Natural killer cell (primary cell): ENCODE data around the gene HOATZ. TPM values are rescaled to one million over a fixed set of nuclear protein-coding genes. Genes with fewer than 3 reads are reported as not detected.

Source experiments
- ATAC-seq, 3 donors: fragments of 150-1000 bp in 2 of 3; fragments of 200-7000 bp in 1 of 3; cut with Tn5 transposase; 1 replicate in 1 of 3; 2 replicates in 2 of 3; pipeline ENCODE4 v1.10.0; 2021; ENCODE audit warnings: mild to moderate bottlenecking in 2 of 3, moderate library complexity in 2 of 3
- DNase-seq, 2 donors: peaks; one replicate each; pipeline versions ENCODE4 v3.0.0 to v3.0.0-alpha.2; 2013 to 2021; ENCODE audit warnings: mixed read lengths in 1 of 2
- H3K27ac ChIP-seq: one replicate; pipeline ENCODE4 v1.5.1; 2013; ENCODE audit warnings: mild to moderate bottlenecking, low read length
- H3K27me3 ChIP-seq: one replicate; pipeline ENCODE4 v1.6.1; 2013; ENCODE audit warnings: low read length; ENCODE audit not compliant: control insufficient read depth, insufficient read depth
- H3K36me3 ChIP-seq: one replicate; pipeline ENCODE4 v1.6.1; 2013; ENCODE audit warnings: low read length; ENCODE audit not compliant: control insufficient read depth, insufficient read depth
- H3K4me1 ChIP-seq: one replicate; pipeline ENCODE4 v1.6.1; 2013; ENCODE audit warnings: low read length; ENCODE audit not compliant: control insufficient read depth, insufficient read depth
- H3K4me3 ChIP-seq: one replicate; pipeline ENCODE4 v1.5.1; 2013; ENCODE audit warnings: low read length
- H3K9me3 ChIP-seq: one replicate; pipeline ENCODE4 v1.6.1; 2013; ENCODE audit warnings: low read length; ENCODE audit not compliant: control insufficient read depth, insufficient read depth
- H3K27ac Mint-ChIP-seq, 2 donors: one replicate each; pipeline ENCODE4 v1.8.0; 2022; ENCODE audit warnings: mild to moderate bottlenecking in 2 of 2, mixed read lengths in 2 of 2, moderate library complexity in 1 of 2
- H3K27me3 Mint-ChIP-seq, 2 donors: one replicate each; pipeline ENCODE4 v1.8.0; 2022; ENCODE audit warnings: low read depth in 2 of 2, mixed read lengths in 2 of 2
- H3K36me3 Mint-ChIP-seq: one replicate; pipeline ENCODE4 v1.8.0; 2022; ENCODE audit warnings: mixed read lengths
- H3K4me1 Mint-ChIP-seq, 2 donors: one replicate each; pipeline ENCODE4 v1.8.0; 2022; ENCODE audit warnings: mixed read lengths in 2 of 2
- H3K4me3 Mint-ChIP-seq: one replicate; pipeline ENCODE4 v1.8.0; 2022; ENCODE audit warnings: mild to moderate bottlenecking, moderate library complexity, mixed read lengths
- H3K9me3 Mint-ChIP-seq, 2 donors: one replicate each; pipeline ENCODE4 v1.8.0; 2022; ENCODE audit warnings: mixed read lengths in 2 of 2
- WGBS: methylation state at CpG from one replicate; pipeline ENCODE4 v1.1.7; 2013; ENCODE audit warnings: missing lambda C conversion rate; ENCODE audit not compliant: insufficient coverage; 5-methylcytosine and 5-hydroxymethylcytosine counted together
- intact Hi-C: fragments of 100-400 bp; cut with micrococcal nuclease; formaldehyde crosslinking; loops from one replicate; pipeline ENCODE4 v1.14.2; 2022
- total RNA-seq, 4 donors: library from RNA; stranded (reverse); fragments of 120-200 nt in 1 of 4; gene quantifications; one replicate each; pipeline versions ENCODE4 v1.2.3 to v1.2.4, GENCODE V29; 2013 to 2022
- TF ChIP-seq, protein P1 (sequence below): fragments of 200-600 bp; IDR thresholded peaks from one replicate; pipeline ENCODE4 v1.8.0; 2022; ENCODE audit warnings: antibody characterized with exemption

Gene HOATZ
- not detected for total RNA-seq
- not detected for total RNA-seq (2013)

- DNase-seq (peak in 1 of 2 donors; percentile 45), ATAC-seq (no peak)
- TF ChIP-seq, protein P1, sequence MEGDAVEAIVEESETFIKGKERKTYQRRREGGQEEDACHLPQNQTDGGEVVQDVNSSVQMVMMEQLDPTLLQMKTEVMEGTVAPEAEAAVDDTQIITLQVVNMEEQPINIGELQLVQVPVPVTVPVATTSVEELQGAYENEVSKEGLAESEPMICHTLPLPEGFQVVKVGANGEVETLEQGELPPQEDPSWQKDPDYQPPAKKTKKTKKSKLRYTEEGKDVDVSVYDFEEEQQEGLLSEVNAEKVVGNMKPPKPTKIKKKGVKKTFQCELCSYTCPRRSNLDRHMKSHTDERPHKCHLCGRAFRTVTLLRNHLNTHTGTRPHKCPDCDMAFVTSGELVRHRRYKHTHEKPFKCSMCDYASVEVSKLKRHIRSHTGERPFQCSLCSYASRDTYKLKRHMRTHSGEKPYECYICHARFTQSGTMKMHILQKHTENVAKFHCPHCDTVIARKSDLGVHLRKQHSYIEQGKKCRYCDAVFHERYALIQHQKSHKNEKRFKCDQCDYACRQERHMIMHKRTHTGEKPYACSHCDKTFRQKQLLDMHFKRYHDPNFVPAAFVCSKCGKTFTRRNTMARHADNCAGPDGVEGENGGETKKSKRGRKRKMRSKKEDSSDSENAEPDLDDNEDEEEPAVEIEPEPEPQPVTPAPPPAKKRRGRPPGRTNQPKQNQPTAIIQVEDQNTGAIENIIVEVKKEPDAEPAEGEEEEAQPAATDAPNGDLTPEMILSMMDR, result no peak
- peaks cover 17% of the 10 kb centered on the region for H3K4me1 ChIP-seq
- no peak within 1 kb of the TSS for H3K27ac Mint-ChIP-seq
- no peak within 1 kb of the TSS for H3K27ac ChIP-seq
- peaks cover 33% of the 10 kb centered on the region for H3K27me3 ChIP-seq
- H3K27me3 Mint-ChIP-seq, result peaks cover 33% of the 10 kb centered on the region in 2 donors
- H3K4me3 ChIP-seq, result no peak within 1 kb of the TSS
- H3K4me3 Mint-ChIP-seq, result peak within 1 kb of the TSS; percentile 40
- H3K9me3 Mint-ChIP-seq, result no peaks in the 10 kb centered on the region
- no peaks in the 10 kb centered on the region for H3K36me3 ChIP-seq
- peaks cover 5 to 7% of the 10 kb centered on the region in 2 donors for H3K4me1 Mint-ChIP-seq
- H3K9me3 ChIP-seq, result no peaks in the 10 kb centered on the region
- no peaks in the 10 kb centered on the region for H3K36me3 Mint-ChIP-seq
- intact Hi-C loops, result no loop called here
- 26% methylated on average over 39 of the region's 39 CpGs for WGBS
Observed at GRCh38 chr11:111514216-111515031, at the start of gene HOATZ. Gene HOATZ, plus strand, starts transcription at chr11:111514778. Its CDS starts 7 bp downstream, at chr11:111514785.

GRCh38 chr11:111465400-111465799 lies 49.2 kb upstream of the HOATZ start:
- no peaks in the 10 kb centered on the region for H3K36me3 Mint-ChIP-seq

GRCh38 chr11:111466615-111467014 lies 48.0 kb upstream of the HOATZ start:
- peaks cover 7 to 9% of the 10 kb centered on the region in 2 donors for H3K27me3 Mint-ChIP-seq
- H3K27ac Mint-ChIP-seq, result no peak overlapping the region
- no peak overlapping the region for H3K4me3 Mint-ChIP-seq
- DNase-seq (no peak), ATAC-seq (no peak)
- no peaks in the 10 kb centered on the region for H3K4me1 Mint-ChIP-seq
- Histone ChIP-seq H3K27me3 (no peaks in the 10 kb centered on the region), H3K4me3 (no peak overlapping the region), H3K4me1 (no peaks in the 10 kb centered on the region), H3K9me3 (no peaks in the 10 kb centered on the region), H3K27ac (no peak overlapping the region), H3K36me3 (no peaks in the 10 kb centered on the region)
- H3K9me3 Mint-ChIP-seq, result no peaks in the 10 kb centered on the region
- TF ChIP-seq, protein P1, result no peak
- intact Hi-C loops, result no loop called here
- no peaks in the 10 kb centered on the region for H3K36me3 Mint-ChIP-seq

More at GRCh38 chr11:111465400-111465799, 49.2 kb upstream of the HOATZ start:
- ATAC-seq (no peak), DNase-seq (no peak)
- H3K27me3 ChIP-seq, result no peaks in the 10 kb centered on the region
- 90% methylated on average over 1 of the region's 1 CpG for WGBS
- H3K27me3 Mint-ChIP-seq, result peaks cover 13 to 15% of the 10 kb centered on the region in 2 donors
- TF ChIP-seq, protein P1, result no peak
- H3K36me3 ChIP-seq, result no peaks in the 10 kb centered on the region
- no peak overlapping the region for H3K27ac ChIP-seq
- no peaks in the 10 kb centered on the region for H3K4me1 ChIP-seq
- no peaks in the 10 kb centered on the region for H3K9me3 Mint-ChIP-seq
- no peaks in the 10 kb centered on the region for H3K4me1 Mint-ChIP-seq
- intact Hi-C loops, result no loop called here
- H3K4me3 ChIP-seq, result no peak overlapping the region
- no peak overlapping the region for H3K27ac Mint-ChIP-seq
- no peaks in the 10 kb centered on the region for H3K9me3 ChIP-seq
- no peak overlapping the region for H3K4me3 Mint-ChIP-seq

DNA sequence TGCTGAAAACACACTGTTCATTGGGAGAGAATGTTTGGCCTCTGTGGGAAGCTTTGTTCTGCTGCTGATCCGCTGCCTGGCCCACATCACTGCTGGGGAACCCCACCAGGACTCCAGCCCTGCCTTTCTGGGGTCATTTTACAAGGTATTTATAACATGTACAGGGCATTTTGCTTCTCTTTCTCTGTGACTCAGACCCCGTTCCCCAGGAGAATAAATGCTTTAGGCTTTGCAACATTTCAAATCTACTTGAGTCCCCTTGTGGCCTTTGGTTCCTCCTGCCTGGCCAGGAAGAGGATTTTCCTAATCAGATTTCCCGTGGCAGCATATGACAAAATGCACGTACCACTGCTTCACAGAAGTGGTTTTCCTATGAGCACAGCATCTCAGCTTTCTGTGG lies 45.4 kb upstream of the HOATZ start:
- H3K27me3 Mint-ChIP-seq, result peaks cover 4 to 7% of the 10 kb centered on the region in 2 donors
- Histone ChIP-seq H3K36me3 (no peaks in the 10 kb centered on the region), H3K9me3 (no peaks in the 10 kb centered on the region), H3K27ac (no peak overlapping the region), H3K4me1 (no peaks in the 10 kb centered on the region), H3K4me3 (no peak overlapping the region), H3K27me3 (no peaks in the 10 kb centered on the region)
- H3K27ac Mint-ChIP-seq, result no peak overlapping the region
- ATAC-seq (no peak), DNase-seq (no peak)
- WGBS, result 39% methylated on average over 4 of the region's 4 CpGs
- intact Hi-C loops, result no loop called here
- H3K4me1 Mint-ChIP-seq, result no peaks in the 10 kb centered on the region
- no peaks in the 10 kb centered on the region for H3K9me3 Mint-ChIP-seq
- no peak overlapping the region for H3K4me3 Mint-ChIP-seq
- no peaks in the 10 kb centered on the region for H3K36me3 Mint-ChIP-seq
- TF ChIP-seq, protein P1, result no peak
